Posterior cingulate gyrus (tissue), 11 donors: ENCODE measurements around the gene ERAL1.
"Not testable (repeated sequence)": the region's sequence is repeated elsewhere in the genome, so short reads cannot be mapped to it uniquely, and the experiment has no call there.

Source experiments
- DNase-seq, 10 donors: peaks; one replicate each; pipeline versions ENCODE4 v3.0.0 to v3.0.0-alpha.2; 2020 to 2021; ENCODE audit warnings: mixed read lengths in 3 of 10
- intact Hi-C: fragments of 100-400 bp; cut with DNase I; formaldehyde crosslinking; loops from one replicate; pipeline ENCODE4 v1.15.1; 2023

Gene ERAL1

DNA sequence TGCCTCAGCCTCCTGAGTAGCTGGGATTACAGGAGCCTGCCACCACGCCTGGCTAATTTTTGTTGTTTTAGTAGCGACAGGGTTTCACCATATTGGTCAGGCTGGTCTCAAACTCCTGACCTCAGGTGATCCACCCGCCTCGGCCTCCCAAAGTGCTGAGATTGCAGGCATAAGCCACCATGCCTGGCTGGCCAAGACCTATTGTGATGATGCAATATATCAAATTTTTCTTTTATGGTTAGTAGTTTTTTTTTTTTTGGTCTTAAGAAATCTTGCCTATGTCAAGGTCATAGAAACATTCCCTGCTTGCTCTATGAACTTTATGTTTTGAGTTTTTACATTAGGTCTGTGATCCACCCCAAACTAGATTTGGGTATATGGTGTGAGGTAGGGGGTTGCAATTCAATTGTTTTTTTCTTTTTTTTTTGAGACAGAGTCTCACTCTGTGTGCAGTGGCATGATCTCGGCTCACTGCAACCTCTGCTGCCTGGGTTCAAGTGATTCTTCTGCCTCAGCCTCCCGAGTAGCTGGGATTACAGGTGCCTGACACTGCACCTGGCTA, 22.4 kb downstream of the ERAL1 start:
- intact Hi-C loops = not testable (repeated sequence)
- DNase-seq = peak in 1 of 10 donors; percentile 11

- no peak for DNase-seq
- intact Hi-C loops = no loop called here
Measured at GRCh38 chr17:28878158-28878910, 23.5 kb downstream of the ERAL1 start.

DNA sequence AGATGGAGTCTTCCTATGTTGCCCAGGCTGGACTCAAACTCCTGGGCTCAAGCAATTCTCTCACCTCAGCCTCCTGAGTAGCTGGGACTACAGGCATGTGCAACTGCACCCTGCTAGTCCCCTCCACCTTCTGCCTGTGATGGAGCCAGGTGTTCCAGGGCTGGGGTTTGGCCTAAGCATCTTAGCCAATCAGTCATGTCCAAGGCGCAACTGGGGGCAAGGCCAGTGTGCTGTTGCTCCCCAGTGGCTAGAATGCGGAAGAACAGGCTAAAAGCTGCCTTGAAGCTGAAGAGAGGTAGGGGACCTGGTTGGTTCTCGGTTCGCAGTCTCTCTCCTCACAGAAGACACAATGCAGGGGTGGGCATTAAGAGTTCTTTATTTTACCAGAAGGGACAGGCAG, 24.2 kb downstream of the ERAL1 start:
- intact Hi-C loops = no loop called here
- peak in 1 of 10 donors; percentile 78 for DNase-seq

- peak in 1 of 10 donors; percentile 59 for DNase-seq
Measured at GRCh38 chr17:28879886-28880571, 25.2 kb downstream of the ERAL1 start.

DNA sequence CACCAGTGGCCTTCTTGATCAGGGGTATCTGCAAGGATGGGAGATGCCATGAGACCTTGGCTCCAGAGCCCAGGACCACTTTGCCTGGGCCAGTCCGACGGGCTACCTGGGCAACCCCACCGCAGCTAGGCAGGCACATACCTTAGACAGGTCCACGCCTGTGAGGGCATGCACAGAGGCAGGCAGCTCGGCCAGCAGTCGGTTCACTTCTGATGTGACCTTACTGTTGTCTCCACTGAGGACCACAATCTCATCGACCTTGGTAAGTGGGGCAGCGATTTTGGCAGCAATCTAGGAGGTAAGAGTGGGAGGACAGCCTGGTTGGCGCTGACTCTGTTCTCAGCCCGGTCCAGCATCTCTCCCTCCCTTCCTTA, 25.7 kb downstream of the ERAL1 start:
- intact Hi-C loops = no loop called here
- DNase-seq = peak in 1 of 10 donors; percentile 49

More at GRCh38 chr17:28879886-28880571, 25.2 kb downstream of the ERAL1 start:
- intact Hi-C loops = no loop called here

GRCh38 chr17:28881533-28882056, 26.8 kb downstream of the ERAL1 start:
- intact Hi-C loops = no loop called here

DNA sequence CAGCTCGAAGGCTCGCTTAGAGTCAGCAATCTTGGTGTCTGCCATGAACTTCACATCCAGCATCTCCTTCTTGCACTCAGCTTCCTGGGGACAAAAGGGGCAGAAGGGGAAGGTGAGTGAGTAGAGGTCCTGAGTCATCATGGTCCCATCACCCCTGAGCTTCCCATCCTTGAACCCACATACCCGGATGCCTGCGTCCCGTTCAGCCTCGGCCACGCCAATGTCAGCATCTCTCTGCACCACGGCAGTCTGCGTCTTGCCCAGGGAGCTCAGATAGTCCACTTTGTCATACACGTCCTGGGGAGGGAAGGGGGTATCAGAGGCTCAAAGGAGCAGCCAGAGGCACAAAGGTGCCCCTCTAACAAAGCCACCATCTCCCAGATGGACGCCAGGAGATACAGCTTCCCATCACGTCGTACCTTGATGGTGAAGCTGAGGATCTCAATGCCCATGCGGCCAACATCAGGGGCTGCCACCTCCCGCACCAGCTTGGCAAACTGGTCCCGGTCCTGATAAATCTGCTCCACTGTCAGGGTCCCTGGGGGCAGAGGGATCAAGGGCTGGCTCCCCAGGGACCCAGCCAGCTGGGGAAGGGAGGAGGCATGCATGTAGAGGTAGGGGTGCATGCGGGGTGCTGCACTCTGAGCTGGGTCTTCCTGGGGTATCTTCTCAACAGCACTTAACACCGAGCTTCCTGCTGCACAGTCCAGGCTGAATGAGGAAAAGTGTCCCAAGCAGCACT, 27.5 kb downstream of the ERAL1 start:
- peak in 1 of 10 donors; percentile 58 for DNase-seq
- intact Hi-C loops = no loop called here

More at GRCh38 chr17:28881533-28882056, 26.8 kb downstream of the ERAL1 start:
- peak in 1 of 10 donors; percentile 55 for DNase-seq

DNA sequence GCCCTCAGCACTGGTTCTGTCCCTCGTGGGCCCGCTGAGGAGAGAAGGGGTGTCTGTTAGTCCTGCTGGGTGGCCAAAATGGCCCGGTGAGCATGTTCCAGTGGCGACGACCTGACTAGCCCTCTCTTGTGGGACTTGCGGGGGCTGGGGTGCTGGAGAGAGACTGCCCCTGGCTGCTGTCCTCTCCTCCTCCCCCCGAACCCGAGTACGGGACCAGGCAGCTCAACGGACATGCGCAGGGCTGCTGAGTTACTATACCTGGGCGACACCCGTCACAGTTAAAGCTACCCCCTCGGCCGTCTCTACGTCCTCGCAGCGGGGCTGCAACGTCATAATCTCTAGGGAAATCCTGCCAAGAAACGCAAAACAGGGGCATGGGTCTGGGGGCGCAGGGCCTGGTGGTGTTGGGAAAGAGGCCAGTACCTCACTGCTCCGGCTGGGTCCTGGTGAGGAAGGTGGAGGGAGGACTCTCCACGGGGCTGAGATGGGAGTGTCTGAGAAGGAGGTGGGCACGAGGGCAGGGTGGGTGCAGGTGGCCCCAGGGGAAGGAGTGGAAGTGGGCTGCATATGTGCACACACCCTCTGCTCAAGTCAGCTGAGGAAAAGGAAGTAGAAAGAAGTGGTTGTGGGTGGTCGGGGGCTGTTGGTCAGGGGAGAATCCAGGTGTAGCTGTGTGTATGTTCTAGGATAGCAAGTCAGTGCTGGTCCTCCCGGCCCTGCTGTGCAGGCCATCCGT, 29.3 kb downstream of the ERAL1 start:
- DNase-seq = peak in 2 of 10 donors; percentile 29 to 66
- intact Hi-C loops = no loop called here

GRCh38 chr17:28885363-28885762, 30.5 kb downstream of the ERAL1 start:
- DNase-seq = peak in 5 of 10 donors; percentile 32 to 90 (median 50)

GRCh38 chr17:28885951-28886350, 31.1 kb downstream of the ERAL1 start:
- DNase-seq = peak in 1 of 10 donors; percentile 52
- intact Hi-C loops = no loop called here

More at GRCh38 chr17:28885363-28885762, 30.5 kb downstream of the ERAL1 start:
- intact Hi-C loops = no loop called here

DNA sequence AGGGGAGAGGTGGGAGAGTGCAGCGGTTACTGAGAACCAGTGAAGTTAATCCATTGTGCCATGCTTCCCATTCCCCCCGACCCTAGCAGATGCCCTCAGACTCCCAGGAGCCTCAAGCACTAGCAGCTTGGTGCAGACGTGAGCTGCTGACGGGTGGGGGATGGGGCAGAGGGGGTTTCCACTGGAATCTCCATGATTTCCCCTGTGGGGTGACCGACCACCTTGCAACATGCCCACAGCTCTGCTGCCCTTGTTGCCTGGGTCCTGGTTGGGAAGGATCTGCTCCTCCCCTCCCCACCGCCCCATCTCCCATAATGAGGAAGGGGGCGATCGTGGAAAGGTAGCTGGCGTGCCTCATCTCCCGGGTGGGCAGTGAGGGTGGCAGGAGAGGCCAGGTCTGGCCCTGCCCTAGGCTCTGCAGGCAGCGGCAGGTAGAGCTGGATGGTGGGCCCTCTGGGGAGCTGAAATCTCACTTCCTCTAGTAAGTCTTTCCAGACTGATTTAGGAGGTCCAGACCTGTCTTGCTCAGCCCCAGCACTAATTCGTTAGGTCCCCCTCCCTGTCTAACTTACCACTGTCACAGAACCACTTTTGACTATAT, 33.2 kb downstream of the ERAL1 start:
- DNase-seq = peak in 1 of 10 donors; percentile 26
- intact Hi-C loops = no loop called here

GRCh38 chr17:28888832-28889231, 34.0 kb downstream of the ERAL1 start:
- DNase-seq = peak in 1 of 10 donors; percentile 62
- intact Hi-C loops = no loop called here

GRCh38 chr17:28889996-28890395, 35.2 kb downstream of the ERAL1 start:
- DNase-seq = peak in 1 of 10 donors; percentile 30
- intact Hi-C loops = no loop called here

DNA sequence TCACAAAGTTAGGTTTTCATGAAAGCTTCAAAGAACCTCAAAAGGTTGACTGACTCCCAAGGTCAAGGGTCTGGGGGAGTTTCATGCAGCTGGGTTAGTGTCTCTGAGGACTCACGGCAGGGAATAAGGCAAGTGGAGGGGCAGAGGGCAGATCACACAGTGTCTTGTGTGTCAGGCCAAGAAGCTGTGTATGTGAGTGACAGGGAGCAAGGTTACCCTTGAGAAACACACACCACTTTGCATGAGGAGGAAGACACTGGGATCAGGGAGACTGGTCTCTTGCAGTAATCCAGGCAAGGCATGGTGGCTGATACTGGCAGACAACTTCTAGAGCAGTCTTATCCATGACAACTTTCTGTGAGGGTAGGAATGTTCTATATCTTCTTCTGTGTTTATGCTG, 36.4 kb downstream of the ERAL1 start:
- no peak for DNase-seq
- intact Hi-C loops = no loop called here

DNA sequence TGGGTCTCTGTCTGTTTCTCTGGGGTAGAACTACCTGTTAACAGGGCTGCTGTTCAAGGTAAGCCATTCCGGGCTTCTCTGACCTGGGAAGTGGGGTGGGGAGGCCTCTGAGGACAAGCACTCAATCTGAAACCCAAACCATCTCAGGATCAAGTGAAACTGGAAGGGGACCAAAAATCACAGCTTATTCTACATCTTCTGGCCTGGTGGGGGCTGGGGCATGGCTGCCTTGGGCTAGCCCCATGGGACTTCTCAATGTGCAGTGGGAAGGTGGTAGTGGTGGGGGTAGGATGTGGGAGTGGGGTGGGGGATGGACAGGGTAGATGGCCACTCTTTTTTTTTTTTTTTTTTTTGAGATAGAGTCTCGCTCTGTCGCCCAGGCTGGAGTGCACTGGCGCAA, 37.2 kb downstream of the ERAL1 start:
- peak in 1 of 10 donors; percentile 40 for DNase-seq
- intact Hi-C loops = no loop called here

DNA sequence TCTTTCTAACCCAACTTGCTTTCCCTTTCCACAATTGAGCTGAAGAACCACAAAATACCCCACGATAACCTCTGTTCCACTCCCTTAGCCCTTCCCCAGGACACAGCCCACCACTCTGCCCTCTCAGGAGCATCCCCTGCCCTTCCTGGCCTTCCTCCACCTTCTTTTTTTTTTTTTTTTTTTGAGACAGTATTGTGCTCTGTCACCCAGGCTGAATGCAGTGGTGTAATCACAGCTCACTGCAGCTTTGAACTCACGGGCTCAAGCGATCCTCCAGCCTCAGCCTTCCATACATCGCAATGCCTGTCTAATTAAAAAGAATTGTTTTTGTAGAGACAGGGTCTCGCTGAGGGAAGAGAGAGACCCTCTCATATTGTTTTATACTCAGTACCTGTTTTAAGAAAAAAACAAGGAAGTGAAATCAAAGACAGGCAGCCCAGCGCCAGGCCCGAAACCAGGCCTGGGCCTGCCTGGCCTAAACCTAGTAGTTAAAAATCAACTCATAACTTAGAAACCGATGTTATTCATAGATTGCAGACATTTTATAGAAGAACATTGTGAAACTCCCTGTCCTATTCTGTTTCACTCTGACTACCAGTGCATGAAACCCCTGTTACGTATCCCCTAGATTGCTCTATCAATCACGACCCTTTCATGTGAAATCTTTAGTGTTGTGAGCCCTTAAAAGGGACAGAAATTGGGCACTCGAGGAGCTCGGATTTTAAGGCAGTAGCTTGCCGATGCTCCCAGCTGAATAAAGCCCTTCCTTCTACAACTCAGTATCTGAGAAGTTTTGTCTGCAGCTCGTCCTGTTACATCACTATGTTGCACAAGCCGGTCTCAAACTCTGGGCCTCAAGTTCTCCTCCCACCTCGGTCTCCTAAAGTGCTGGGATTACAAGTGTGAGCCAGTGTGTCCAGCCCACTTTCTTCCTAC, 38.7 kb downstream of the ERAL1 start:
- intact Hi-C loops, DNase-seq: not testable (repeated sequence)

DNA sequence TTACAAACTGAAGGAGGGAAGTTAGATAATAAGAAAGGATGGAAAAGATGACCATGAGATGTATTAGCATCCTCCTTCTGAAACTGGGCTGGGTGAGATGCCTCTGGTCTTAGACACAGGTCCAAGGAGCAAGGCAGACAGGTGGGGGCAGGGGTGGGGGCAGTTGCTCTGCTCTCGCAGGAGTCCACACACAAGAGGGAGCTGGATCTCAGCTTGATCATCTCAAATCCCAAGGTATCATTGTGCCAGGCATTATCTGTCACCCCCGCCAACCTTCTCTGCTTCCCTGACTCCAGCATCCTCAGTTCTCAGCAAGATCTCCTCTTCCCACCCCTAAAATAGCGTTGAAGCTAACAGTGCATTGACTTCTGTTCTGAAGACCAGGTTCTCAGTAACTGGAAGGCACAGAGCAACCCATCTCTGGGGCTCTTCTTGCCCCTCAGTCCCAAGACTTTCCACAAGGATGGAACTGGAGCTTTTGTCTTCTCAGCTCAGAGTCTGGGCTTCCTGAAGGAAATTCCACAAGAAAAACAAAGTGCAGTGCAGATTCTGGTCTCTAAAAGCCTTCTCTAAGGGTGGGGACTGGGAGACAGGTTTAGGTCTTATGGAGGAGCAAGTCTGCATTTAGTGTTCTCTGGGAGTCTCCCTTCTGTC, 41.1 kb downstream of the ERAL1 start:
- intact Hi-C loops = loop anchor here (5.0 kb wide), 1 partner anchor 39 kb away; the partner anchor contains the start of gene ERAL1
- no peak for DNase-seq

DNA sequence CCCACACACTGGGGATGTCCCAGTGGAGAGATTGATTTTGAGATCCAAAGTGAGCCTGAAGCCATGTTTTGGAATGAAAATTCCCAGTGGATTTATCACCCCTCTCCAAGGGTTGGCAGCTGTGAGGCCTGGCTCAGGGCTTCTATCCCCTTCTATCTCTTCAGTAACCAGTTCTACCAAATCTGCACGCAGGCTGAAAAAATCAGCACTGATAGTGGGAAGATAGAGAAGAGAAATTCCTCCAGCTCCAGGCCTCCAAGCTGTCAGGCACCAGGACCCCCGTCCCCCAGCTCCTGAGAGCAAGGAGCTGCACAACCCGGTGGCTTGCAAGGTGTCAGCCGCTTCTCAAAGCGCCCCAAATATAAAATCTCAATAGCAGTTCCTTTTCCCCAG, 41.7 kb downstream of the ERAL1 start:
- DNase-seq = no peak
- intact Hi-C loops = loop anchor here (5.0 kb wide), 1 partner anchor 39 kb away; the partner anchor contains the start of gene ERAL1
